GM18870 (cell line): Measurements from ENCODE around the gene SPATA20.

ENCODE experiments used
- ATAC-seq: cut with Tn5 transposase; IDR thresholded peaks from one replicate; pipeline ENCODE4 v1.9.1; 2021; ENCODE audit warnings: moderate library complexity; ENCODE audit not compliant: unreplicated experiment

The SPATA20 gene

GRCh38 chr17:50594128-50594823, 47.3 kb downstream of the SPATA20 start:
- no peak for ATAC-seq

- ATAC-seq: no peak
These were observed 47.9 kb downstream of the SPATA20 start for GRCh38 chr17:50594892-50595291.

GRCh38 chr17:50596191-50597037, 49.4 kb downstream of the SPATA20 start:
- ATAC-seq: no peak

GRCh38 chr17:50598487-50598886, 51.5 kb downstream of the SPATA20 start:
- ATAC-seq: no peak

- no peak for ATAC-seq
These were observed 52.6 kb downstream of the SPATA20 start for GRCh38 chr17:50599606-50600005.

- no peak for ATAC-seq
These were observed 54.9 kb downstream of the SPATA20 start for GRCh38 chr17:50601823-50602375.

GRCh38 chr17:50602836-50603235, 55.9 kb downstream of the SPATA20 start:
- no peak for ATAC-seq

- no peak for ATAC-seq
These were observed 56.4 kb downstream of the SPATA20 start for GRCh38 chr17:50603340-50603739.

GRCh38 chr17:50604513-50604912, 57.5 kb downstream of the SPATA20 start:
- ATAC-seq: no peak

- ATAC-seq: no peak
These were observed 58.5 kb downstream of the SPATA20 start for GRCh38 chr17:50605429-50605828.
